GM18511 (cell line): ENCODE data around the gene PAX6.
"Not testable (repeated sequence)": the region's sequence is repeated elsewhere in the genome, so short reads cannot be mapped to it uniquely, and the experiment has no call there.

ENCODE experiments used
- ATAC-seq: cut with Tn5 transposase; IDR thresholded peaks from one replicate; pipeline ENCODE4 v1.9.1; 2021; ENCODE audit warnings: mild to moderate bottlenecking, moderate library complexity; ENCODE audit not compliant: unreplicated experiment

Gene PAX6

DNA sequence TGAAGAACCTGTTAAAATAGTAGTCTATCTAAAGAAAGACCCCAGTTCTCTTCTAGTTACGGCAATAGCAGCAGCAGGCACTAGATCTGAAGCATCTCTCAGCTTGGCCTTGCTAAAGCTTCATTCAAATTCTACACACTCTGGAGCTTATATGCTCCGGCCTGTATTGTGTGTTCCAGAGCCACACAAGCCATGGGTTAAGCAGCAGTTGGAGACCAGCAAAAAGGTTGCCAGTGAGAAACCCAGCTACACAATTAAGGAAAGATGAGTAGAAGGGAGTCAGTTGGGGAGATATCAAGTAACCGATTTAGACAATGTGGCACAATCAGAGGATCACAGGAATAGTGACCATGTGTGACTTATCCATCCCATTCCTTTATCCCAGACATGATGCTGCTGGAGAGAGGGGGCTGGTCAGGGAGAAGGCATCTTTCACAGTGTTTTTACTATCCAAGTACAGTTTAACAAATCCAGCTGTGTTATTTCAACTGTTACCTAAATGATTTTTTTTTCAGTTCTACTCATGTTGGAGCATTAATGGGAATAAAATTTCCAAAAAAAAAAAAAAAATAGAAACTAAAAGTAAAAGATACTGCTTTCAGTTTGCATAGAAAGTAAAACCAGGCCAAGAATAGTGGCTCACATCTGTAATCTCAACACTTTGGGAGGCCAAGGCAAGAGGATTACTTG, 41.0 kb downstream of the PAX6 start:
- ATAC-seq = no peak

DNA sequence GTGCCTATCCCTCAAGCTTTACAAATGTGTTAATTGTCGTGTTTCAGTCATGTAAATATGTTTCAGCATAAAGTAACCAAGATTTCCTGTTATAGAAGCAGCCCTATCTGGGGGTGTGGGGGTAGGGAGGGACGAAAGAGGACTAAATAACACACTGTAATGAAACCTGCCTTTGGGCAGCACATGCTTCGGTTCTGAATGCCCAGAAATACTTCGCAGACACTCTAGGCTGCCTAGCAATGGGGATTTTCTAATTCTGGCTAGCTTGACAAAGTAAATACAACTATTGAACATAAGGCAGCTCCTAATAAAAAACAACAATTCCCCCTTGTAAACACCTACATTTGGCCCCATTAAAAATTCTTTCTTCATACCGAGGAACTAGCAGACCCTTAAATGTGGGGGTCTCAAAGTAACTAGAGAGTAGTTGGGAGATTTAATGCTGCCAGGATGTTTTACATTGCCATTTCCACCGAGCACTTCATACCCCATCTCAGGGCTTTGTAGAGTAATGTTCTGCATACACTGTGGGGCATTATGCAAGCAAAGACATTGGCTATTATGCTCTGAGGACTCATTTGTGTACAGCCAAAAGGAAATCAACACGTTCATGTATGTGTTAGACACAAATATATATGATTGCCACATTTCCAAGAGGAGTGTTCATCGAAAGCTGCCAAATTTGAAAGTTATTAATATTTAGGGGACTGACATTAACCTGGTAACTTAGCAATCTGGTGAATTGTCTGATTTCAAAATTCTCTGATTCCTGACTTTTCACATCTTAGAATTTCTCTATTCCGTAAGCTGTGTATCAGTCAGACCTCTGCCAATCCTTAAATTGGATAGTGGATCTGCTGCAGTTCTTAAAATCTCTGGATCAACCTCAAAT, 42.1 kb downstream of the PAX6 start:
- ATAC-seq = no peak

DNA sequence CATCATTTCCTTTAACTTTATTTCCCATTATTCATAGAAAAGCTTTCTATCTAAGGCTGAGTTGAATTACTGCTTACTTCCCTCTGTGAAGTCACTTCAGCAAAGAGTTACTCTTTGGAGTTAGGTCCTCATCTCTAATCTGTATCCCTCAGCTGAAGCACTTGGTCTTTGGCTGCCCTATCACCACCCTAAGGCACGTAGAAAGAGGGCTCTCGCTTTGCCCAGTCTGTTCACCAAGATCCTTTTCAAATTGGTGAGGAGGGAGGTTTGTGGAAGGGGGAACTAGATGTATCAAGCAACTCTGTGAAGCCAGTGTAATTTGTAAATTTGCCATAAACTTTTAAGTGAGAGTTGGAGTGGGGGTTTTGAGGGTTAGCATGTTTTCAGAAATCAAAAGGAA, 43.4 kb downstream of the PAX6 start:
- ATAC-seq = no peak

DNA sequence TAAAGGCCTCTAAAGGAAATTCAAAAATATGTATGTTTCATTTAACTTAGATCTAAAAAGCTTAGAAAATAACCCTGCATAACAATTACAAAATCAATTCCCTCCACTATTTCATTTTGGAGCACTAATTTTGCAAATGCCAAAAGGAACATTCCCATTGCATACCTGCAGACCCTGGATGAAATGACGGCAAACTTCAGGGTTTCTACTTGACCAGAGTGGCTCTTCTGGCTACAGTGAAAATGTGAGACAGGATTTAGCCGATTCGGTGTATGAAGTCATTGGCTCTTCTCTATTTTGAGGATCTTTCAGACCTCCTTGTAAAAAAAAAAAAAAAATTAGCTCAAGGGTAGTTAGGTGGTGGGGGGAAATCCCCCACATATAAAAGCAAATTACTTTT, 44.1 kb downstream of the PAX6 start:
- no peak for ATAC-seq

DNA sequence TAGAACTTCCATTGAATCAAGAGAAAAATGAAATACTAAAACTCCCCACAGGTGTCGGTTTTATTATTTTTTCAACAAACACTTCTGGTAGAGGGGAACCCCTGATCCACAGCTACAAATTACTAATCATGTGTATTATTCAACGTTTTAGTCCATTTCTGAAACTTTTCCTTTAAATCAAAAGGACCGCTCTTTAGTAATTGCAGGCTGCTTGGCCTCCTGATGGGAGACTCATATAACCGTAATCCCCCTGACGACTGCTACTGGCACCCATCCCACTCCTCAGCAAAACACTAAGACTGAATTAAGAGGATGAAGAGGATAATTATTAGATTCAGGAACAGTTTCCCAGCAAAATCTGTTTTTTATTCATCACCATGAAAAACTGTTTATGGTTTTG, 46.4 kb downstream of the PAX6 start:
- ATAC-seq = no peak

DNA sequence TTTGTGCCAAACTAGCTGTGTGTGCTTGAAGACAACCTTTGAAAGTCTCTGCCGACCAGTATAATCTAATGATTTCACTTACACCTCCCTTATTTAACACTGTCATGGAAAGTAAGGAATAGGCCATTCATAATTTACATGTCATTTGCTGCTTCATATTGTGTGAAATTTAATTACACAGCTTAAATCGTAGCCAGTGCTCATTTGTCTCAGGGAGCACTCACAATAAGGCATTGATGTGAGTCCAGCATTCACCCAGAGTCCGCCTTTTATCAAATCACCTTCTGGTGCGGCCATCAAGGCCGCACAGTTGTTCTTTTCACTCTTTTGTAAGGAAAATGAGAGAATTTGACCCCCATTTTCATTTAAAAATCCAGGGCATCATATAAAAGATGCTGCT, 46.9 kb downstream of the PAX6 start:
- no peak for ATAC-seq

DNA sequence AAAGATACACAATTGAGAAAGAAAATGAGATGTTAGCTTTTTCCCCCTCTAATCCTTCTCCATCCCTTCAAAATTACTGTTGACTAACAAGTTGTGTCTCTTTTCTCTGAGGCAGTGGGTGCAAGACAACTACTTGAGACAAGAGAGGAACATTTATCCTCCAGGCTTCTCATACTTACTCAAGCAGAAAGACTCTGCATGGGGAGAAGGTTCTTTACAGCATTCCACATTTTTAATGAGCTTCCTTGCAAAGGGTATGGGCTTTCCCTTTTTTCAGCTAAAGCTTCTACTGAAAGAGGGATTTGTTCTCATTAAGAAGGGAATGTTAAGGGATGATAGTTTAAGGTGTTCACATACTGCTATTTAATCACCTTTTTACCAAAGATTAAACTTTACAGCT, 47.8 kb downstream of the PAX6 start:
- ATAC-seq = no peak

DNA sequence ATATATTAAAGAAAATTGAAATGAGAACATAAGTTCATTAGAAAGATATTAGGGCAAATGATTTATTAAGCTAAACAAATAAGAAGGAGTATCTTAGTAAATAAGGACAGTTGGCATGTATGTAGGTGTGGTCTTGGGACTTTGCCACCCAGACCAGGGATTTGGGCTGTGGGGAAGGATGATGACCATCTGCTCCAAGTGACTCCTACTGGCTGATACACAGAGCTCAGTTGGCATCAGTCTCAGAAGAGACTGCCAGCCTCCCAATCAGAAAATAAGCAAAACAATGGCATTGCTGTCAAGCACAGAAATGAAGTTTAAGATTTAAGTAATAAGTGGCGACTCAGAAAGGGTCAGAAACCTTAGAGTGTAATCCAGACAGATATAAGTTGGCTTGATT, 49.5 kb downstream of the PAX6 start:
- no peak for ATAC-seq

DNA sequence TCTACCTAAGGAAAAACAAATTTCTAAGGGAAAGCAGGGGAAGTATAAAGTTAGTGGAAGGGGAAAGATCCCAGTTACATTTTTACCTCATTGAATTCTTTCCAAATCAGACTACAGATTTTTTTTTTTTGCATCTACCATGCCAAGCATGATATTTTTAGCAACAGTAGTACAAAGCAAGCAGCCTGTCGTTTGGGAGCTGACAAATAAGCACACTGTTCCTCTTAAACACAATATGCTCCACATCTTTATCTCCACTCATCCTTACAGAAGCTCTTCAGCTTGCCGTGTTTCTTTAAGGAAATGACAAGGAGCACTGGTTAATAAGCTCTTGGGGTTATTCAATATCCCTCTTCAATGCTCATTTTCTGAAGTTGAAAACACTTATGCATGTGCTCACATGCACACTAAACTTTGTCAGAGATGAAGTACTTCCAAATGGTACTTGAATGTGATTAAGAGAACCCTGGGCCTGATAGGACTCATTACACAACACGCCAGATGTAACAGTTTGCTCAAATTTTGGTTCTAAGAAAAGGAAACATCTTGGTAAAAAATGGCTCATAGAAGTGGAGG, 53.8 kb downstream of the PAX6 start:
- ATAC-seq = no peak

DNA sequence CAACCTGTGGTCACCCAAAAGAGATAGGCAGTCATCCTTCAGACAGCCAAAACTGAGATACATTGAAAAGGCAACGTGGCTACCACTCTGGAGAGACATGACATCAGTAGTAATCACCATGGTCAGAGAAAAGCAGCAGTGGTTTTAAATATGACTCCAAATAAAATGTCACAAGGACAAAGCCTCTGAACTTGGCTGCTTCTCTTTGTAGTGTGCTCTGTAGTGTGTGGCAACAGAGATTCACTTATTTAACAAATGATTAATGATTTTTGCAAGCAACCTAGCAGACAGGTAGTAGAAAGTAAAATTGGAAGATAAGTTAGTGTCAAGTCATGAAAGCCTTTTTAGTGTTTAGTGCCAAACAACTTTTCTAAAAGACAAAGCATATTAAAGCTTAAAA, 63.5 kb downstream of the PAX6 start:
- ATAC-seq = no peak

DNA sequence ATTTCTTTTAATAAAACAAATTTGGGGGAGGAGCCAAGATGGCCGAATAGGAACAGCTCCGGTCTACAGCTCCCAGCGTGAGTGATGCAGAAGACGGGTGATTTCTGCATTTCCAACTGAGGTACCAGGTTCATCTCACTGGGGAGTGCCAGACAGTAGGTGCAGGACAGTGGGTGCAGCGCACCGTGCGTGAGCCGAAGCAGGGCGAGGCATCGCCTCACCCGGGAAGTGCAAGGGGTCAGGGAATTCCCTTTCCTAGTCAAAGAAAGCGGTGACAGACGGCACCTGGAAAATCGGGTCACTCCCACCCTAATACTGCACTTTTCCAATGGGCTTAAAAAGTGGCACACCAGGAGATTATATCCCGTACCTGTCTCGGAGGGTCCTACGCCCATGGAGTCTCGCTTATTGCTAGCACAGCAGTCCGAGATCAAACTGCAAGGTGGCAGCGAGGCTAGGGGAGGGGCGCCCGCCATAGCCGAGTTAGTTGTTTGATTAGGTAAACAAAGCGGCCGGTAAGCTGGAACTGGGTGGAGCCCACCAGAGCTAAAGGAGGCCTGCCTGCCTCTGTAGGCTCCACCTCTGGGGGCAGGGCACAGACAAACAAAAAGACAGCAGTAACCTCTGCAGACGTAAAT, 70.3 kb downstream of the PAX6 start:
- ATAC-seq = not testable (repeated sequence)

DNA sequence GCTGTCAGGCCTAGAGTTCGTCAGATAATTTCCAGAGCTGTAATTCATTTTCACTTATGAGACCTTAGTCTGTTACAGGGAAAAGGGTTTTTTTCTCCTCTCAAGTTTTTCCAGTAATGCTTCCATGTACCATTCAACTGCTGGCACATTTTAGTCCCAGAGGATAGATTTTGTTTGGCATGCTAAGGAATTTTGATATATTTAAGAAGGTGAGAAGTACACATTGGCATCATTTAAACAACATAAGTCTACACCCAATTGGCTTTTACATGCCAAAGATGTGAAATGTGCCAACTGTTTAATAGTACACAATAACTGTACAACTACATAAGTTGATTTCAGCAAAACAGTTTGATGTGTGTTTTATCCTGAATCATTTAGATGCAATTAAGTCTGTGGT, 71.0 kb downstream of the PAX6 start:
- no peak for ATAC-seq
